OCI-M1 (cell line): ENCODE results near the gene RORC.
"Not testable (repeated sequence)": the region's sequence is repeated elsewhere in the genome, so short reads cannot be mapped to it uniquely, and the experiment has no call there.

Source experiments
- DNase-seq: peaks from one replicate; lab custom pipeline; 2025; lab: John Stamatoyannopoulos, UW

Gene RORC

DNA sequence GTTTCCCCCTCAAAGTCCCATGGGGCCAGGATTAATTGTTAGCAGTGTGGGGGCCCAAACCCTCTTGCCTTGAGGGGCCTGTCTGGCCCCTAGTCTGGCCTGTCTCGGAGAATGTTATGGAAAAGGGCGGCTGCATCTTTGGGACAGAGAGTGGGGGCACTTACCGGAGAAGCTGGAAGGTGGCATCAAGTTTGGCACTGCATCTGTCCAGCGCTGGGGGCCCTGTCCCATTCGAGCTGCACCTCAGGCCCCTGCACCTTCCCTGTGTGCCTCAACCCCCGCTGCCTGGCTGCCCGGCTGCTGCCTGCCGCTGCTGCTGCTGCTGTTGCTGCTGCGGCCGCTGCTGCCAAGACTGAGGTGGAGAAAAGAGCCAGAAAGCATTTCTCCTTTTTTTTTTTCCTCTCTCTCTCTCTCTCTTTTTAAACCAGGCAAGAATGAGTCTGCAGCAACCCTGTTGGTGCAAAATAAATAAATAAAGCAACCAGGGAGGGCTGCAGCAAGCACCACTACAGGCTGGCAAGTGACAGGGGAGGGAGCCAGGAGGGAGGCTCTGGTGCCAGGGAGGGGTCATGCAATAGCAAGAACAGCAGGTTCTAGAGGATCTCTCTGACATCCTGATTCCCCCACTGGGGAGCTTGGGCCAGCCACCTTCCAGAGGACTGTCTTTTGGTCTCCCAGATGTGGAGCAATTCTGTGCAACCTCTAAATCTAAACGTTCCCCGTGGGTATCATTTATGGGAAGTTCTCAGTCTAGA, 26.4 kb downstream of the RORC start, which contains the start of gene LINGO4:
TSS of gene LINGO4 (minus strand) at position 354 of the 755 bp plus-strand sequence. CDS start 2,715 bp downstream, outside the sequence.
- DNase-seq: no peak

- DNase-seq: no peak
Observed at GRCh38 chr1:151803915-151804314, 27.7 kb downstream of the RORC start.

DNA sequence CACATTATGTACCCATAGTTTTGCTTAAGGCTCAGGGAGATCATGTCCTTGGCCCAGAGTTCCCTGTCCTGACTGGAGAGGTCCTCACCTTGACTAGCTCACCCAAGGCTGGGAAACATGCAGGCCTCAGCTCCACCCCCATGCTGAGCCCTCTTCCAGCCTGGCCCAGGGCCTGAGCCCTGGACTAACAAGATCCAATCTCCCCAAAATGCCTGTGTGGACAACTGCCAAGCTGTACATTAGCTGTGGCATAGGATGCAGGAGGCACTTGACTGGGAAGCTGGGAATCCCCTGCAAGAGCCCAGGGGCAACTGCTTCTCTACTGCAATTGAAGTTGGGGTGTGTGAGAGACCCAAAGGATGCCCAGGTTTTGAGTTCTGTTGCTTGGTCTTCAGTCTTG, 28.4 kb downstream of the RORC start:
- no peak for DNase-seq

- no peak for DNase-seq
Observed at GRCh38 chr1:151802372-151802771, 29.2 kb downstream of the RORC start.

GRCh38 chr1:151801846-151802245, 29.8 kb downstream of the RORC start:
- no peak for DNase-seq

DNA sequence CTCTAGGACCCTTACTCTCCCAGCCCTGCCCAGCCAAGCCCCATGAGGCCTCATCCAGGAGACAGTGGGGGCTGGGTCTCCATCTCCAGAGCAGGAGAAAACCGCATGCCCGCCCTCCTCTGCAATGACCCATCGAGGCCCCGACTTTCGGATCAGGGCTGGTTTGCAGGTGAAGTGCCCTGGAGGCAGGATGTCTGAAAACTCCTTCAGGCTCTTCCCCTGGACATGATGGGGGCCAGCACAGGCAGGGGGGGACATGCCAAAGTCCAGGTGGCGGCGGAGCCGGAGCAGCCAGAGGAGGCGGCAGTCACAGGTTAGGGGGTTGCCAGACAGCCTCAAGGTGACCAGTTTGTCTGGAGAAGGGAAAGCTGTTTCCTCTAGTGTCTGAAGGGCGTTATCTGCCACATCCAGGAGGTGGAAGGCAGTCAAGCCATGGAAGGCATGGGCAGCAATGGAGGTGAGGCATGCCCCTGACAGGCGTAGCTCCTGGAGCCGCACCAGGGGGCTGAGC, 30.2 kb downstream of the RORC start:
- DNase-seq: no peak

- DNase-seq: no peak
Observed at GRCh38 chr1:151800830-151801229, 30.8 kb downstream of the RORC start.

GRCh38 chr1:151799179-151800022, 32.2 kb downstream of the RORC start:
- no peak for DNase-seq

DNA sequence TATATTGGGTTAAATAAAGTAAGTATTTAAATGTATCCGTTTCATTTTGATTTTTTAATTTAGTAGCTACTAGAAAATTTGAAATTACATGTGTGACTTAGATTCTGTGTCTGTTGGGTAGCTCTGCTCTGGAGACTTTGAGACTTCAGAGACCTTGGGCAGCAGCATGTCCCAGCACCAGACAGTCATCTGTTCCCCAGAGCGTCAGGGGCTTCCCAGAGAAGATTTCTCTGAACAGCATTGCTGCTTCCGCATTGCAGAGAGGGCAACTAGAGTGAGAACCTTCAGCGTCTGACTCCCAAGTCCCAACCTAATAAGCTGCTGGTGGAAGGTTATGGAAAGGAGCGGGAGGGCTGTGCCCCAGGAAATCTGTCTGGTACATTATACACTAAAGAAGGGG, 33.0 kb downstream of the RORC start:
- no peak for DNase-seq

DNA sequence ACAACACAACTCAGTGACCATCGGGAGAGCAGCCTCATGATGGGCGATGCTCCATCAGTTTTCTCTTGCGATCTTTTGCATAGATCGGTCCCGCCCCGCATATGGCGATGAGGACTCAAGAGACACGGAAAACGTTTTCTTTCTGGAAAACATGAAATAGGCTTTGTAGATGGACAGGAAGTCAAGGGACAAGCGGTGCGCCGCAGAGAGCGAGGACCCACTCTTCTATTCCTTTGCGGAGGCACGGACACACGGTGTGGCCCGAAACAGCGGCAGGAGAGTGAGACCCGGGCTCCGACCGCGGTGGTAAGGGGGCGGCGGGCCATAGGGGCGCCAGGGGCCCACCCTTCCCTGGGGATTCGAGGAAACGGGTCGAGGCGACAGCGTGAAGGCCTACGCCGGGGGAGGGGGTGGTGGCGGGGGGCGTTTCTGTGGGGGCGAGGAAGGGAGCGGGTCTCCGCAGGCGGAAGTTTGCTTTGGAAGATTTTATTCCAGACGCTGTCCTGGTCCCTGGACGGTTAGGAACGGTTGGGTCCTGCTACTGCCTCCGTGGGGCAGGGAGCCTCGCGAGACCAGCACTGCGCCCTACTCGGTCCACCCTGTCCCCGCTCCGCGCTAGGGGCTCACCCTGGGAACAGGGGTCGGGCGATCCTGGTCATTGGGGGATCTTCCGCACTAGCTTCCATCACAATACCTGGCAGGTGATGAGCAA, 40.5 kb downstream of the RORC start:
- no peak for DNase-seq

DNA sequence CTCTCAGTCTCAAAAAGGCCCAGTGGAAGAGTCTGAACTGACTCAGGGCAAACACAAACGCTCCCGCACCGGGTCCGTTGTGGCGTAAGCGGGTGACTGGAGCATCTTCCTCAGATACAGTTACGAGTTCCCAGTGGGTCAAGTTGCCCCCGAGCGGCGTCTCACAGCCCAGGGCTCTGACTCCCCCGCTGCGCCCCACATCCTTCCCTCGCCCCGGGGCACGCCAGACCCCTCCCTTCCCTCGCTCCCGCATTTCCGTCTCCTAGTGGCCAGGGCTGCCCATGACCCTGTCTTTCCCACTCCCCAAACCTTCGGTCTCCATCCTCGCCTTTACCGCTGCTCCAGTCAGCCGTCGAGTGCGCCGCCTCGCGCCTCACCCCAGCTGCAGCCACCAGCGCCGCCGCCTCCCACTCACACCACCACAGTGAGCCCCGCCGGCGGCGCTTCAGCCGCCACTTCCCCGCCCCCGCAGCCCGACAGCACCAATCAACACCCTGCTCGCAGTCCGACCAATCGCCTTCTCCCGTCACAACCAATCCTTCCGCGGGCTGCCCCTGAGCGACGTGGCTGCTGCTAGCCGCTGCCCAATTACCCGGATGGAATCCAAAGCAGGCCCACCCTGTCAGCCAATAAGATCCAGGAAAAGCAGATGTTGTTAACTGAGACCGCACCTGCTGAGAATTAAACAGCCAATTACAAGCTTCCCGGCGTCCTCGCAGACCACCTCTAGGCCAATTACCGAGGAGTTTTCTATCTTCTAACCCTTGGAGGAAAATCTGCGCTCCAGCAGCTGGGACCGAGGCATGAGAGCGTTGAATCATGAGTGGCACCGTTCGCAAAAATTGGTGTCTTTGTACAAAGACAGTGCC, 41.3 kb downstream of the RORC start, which contains the start of gene TDRKH:
TSS of gene TDRKH (minus strand) at position 430 of the 869 bp plus-strand sequence. CDS start 7,478 bp downstream, outside the sequence.
- peak; percentile 99 for DNase-seq

DNA sequence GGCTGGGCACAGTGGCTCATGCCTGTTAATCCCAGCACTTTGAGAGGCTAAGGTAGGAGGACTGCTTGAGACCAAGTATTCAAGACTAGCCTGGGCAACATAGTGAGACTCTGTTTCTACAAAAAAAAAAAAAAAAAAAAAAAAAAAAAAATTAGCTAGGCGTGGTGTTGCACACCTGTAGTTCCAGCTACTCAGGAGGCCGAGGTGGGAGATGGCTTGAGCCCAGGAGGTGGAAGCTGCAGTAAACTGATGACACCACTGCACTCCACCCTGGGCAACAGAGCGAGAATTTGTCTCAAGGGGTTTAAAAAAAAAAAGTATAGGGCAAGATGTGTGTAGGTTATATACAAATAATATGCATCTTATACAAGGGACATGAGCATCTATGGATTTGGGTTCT, 43.9 kb downstream of the RORC start:
- no peak for DNase-seq

DNA sequence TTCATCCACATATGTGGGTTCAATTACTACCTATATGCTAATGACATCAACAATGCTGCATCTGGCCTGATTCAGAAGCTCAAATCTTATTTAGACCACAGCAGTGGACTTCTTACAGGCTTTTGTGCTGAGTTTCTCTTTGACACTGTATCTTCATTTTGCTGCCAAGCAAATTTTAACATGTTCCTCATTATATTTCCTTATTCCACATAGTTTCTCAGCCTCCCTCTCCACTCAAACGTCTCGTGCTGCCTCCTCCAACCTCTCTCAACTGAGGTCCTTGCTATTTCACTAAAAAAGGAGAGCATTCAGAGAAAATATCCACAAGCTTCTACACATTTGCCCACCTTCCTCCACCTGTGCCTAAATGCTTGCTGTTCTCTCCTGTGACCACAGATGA, 47.8 kb downstream of the RORC start:
- peak; percentile 54 for DNase-seq

- DNase-seq: no peak
Observed at GRCh38 chr1:151782741-151783140, 48.9 kb downstream of the RORC start.

DNA sequence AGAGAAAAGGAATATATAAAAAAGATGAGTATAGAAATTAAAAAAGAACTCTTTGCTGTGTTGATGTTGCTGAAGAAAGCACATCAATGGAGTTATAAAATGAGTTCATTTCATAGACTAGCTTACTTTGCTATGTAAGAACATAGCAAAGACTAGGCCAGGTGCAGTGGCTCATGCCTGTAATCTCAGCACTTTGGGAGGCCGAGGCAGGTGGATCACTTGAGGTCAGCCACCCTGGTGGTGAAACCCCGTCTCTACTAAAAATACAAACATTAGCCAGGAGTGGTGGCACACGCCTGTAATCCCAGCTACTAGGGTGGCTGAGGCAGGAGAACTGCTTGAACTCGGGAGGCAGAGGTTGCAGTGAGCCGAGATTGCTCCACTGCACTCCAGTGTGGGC, 49.6 kb downstream of the RORC start:
- DNase-seq: not testable (repeated sequence)

DNA sequence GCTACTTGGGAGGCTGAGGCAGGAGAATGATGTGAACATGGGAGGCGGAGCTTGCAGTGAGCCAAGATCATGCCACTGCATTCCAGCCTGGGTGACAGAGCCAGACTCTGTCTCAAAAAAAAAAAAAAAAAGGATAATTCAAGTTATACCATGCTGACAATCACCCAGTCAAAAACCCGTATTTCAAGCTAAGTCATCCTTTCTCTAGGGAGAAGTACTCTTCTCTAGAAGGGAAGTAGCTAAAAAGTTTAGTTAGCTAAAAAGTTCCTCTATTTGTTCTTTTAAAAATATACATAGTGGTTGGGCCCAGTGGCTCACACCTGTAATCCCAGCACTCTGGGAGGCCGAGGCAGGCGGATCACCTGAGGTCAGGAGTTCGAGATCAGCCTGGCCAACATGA, 50.9 kb downstream of the RORC start:
- not testable (repeated sequence) for DNase-seq

DNA sequence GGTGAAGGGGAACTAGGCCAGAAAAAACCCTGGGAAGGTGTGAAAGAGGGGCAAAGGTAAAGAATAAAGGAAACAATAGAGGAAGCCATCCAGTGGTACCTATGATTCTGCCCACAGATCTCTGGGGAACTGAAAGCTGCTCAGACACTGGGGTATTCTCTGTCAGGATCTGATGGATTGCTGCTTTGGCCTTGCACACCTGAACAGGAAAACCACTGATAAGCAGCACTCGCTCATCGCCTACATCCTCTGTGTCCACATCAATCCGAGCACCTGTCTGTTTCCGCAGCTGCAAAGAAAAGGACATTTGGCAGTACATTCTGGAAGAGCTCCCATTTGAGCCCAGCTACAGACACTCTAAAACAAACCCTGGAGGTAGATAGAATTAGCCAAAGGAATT, 51.8 kb downstream of the RORC start:
- DNase-seq: no peak

DNA sequence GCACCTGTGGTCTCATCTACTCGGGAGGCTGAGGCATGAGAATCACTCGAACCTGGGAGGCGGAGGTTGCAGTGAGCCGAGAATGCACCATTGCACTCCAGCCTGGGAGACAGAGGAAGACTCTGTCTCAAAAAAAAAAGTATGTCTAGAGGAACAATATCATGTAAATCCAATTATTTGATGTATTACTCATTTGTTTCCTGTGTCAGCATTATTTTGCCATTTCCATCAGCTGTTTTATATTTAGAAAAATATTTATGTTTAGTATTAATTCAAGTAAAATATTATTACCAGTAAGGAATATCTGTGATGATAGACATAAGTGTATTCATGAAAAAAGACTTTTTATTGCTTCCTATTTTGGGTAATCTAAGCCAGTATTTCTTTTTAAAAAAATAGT, 54.3 kb downstream of the RORC start:
- DNase-seq: no peak

DNA sequence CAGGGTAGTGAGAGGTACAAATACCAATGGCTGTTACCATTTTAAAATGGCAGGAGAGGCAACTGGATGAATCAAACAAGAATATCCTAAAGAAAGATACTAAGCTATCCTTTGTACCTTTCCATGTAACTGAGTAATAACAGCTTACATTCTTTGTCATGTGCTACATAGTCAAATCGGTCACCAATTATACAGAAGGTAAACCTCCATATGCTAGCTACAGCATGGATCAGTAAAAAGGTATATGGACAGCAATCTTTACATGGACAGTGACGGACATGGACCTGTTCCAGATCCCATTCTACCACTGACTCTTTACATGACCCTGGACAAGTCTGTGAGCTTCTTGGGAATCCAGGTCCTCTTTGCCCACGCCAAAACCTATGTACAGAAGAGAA, 54.9 kb downstream of the RORC start:
- no peak for DNase-seq

GRCh38 chr1:151775894-151776664, 55.5 kb downstream of the RORC start:
- peak; percentile 66 for DNase-seq
